Activated naive CD8-positive, alpha-beta T cell treated with anti-CD3 and anti-CD28 coated beads, Interleukin-2, amount 50 U/mL, for 24 hours (primary cell): ENCODE data around the gene OTOA.
"Not testable (repeated sequence)": the region's sequence is repeated elsewhere in the genome, so short reads cannot be mapped to it uniquely, and the experiment has no call there.

Experiments
- ATAC-seq: fragments of 150-1000 bp; cut with Tn5 transposase; one replicate; pipeline ENCODE4 v1.10.0; 2021
- DNase-seq: peaks from one replicate; pipeline ENCODE4 v3.0.0; 2021
- H3K27ac Mint-ChIP-seq: one replicate; pipeline ENCODE4 v1.8.0; 2021; ENCODE audit warnings: mild to moderate bottlenecking, mixed read lengths
- H3K27me3 Mint-ChIP-seq: one replicate; pipeline ENCODE4 v1.8.0; 2021; ENCODE audit warnings: mixed read lengths
- H3K36me3 Mint-ChIP-seq: one replicate; pipeline ENCODE4 v1.8.0; 2021; ENCODE audit warnings: low read depth, mixed read lengths
- H3K4me1 Mint-ChIP-seq: one replicate; pipeline ENCODE4 v1.8.0; 2021; ENCODE audit warnings: mixed read lengths
- H3K4me3 Mint-ChIP-seq: one replicate; pipeline ENCODE4 v1.8.0; 2021; ENCODE audit warnings: mild to moderate bottlenecking, moderate library complexity, mixed read lengths
- H3K9me3 Mint-ChIP-seq: one replicate; pipeline ENCODE4 v1.8.0; 2021; ENCODE audit warnings: mixed read lengths

Gene OTOA

DNA sequence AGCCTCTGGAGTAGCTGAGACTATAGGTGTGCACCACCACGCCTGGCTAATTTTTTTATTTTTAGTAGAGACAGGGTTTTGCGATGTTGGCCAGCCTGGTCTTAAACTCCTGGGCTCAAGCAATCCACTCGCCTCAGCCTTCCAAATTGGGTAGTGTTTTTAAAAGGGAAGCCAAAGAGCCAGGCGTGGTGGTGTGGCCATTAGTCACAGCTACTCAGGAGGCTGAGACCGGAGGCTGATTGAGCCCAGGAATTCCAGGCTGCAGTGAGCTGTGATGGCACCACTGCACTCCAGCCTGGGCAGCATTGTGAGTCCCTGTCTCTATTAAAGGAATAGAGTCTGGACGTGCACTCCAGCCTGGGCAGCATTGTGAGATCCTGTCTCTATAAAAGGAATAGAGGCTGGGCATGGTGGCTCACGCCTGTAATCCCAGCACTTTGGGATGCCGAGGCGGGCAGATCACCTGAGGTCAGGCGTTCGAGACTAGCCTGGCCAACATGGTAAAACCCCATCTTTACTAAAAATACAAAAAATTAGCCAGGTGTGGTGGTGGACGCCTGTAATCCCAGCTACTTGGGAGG lies 13.9 kb upstream of the OTOA start:
- not testable (repeated sequence) for ATAC-seq, H3K9me3 Mint-ChIP-seq, H3K27me3 Mint-ChIP-seq, H3K27ac Mint-ChIP-seq, DNase-seq, H3K36me3 Mint-ChIP-seq, H3K4me3 Mint-ChIP-seq
- peaks cover 70% of the 10 kb centered on the region for H3K4me1 Mint-ChIP-seq

DNA sequence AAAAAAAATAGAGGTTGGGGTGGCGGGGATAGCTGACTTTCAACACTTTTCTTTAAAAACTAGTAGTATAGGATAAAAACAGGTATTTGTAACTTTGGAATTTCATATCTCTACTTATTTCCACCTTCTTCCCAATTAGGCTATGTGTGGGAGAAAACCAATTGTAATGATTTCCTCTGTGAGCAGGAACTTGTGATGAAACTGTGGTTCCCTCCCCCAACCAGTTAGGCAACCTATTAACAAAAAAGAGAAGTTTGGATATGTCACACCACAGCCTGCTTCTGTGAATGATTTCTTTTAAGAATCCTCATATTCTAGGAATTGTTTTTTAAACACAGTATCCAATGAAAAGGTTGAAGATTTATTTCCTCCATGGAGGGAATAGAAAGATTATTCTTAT lies 13.2 kb upstream of the OTOA start:
- H3K4me1 Mint-ChIP-seq: peaks cover 64% of the 10 kb centered on the region
- peaks cover 5% of the 10 kb centered on the region for H3K36me3 Mint-ChIP-seq
- no peaks in the 10 kb centered on the region for H3K9me3 Mint-ChIP-seq
- ATAC-seq (no peak), DNase-seq (no peak)
- H3K27me3 Mint-ChIP-seq: no peaks in the 10 kb centered on the region
- no peak overlapping the region for H3K4me3 Mint-ChIP-seq
- no peak overlapping the region for H3K27ac Mint-ChIP-seq

DNA sequence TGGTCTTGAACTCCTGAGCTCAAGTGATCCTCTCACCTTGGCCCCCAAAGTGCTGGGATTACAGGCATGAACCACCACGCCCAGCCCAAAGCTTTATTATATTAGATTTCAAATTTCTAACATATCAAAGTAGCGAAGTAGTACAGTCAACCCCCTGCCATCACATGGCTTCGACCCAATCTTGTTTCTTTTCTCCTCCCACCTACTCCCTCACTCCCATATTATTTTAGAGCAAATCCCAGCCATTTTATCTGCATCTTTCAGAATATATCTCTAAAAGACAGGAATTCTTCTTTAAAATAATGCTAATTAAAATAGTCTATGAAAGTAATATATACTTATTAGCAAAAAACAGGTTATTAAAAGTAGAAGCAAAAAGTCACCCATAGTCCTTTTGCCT lies 12.3 kb upstream of the OTOA start:
- DNase-seq (no peak), ATAC-seq (no peak)
- Mint-ChIP-seq H3K27ac (no peak overlapping the region), H3K36me3 (peaks cover 8% of the 10 kb centered on the region), H3K27me3 (no peaks in the 10 kb centered on the region), H3K4me3 (no peak overlapping the region), H3K9me3 (no peaks in the 10 kb centered on the region), H3K4me1 (peaks cover 57% of the 10 kb centered on the region)

- H3K4me3 Mint-ChIP-seq: no peak within 1 kb of the TSS
Observed at GRCh38 chr16:21652453-21652852, 11.3 kb upstream of the OTOA start, which contains the start of gene IGSF6. IGSF6 (minus strand) TSS chr16:21652608; CDS start chr16:21652598, 10 bp downstream.

GRCh38 chr16:21653571-21653970 lies 10.2 kb upstream of the OTOA start:
- ATAC-seq (no peak), DNase-seq (no peak)
- no peaks in the 10 kb centered on the region for H3K9me3 Mint-ChIP-seq
- H3K27me3 Mint-ChIP-seq: no peaks in the 10 kb centered on the region
- H3K36me3 Mint-ChIP-seq: peaks cover 8% of the 10 kb centered on the region
- H3K4me3 Mint-ChIP-seq: no peak overlapping the region
- peaks cover 55% of the 10 kb centered on the region for H3K4me1 Mint-ChIP-seq
- no peak overlapping the region for H3K27ac Mint-ChIP-seq

More at GRCh38 chr16:21652453-21652852, 11.3 kb upstream of the OTOA start, which contains the start of gene IGSF6:
- no peak within 1 kb of the TSS for H3K27ac Mint-ChIP-seq
- no peaks in the 10 kb centered on the region for H3K9me3 Mint-ChIP-seq
- H3K4me1 Mint-ChIP-seq: peaks cover 57% of the 10 kb centered on the region
- no peak for ATAC-seq
- DNase-seq: no peak
- peaks cover 10% of the 10 kb centered on the region for H3K36me3 Mint-ChIP-seq
- no peaks in the 10 kb centered on the region for H3K27me3 Mint-ChIP-seq

GRCh38 chr16:21654466-21654865 lies 9.3 kb upstream of the OTOA start:
- peaks cover 48% of the 10 kb centered on the region for H3K4me1 Mint-ChIP-seq
- H3K27ac Mint-ChIP-seq: no peak overlapping the region
- H3K27me3 Mint-ChIP-seq: no peaks in the 10 kb centered on the region
- no peak for DNase-seq
- ATAC-seq: no peak
- H3K4me3 Mint-ChIP-seq: no peak overlapping the region
- H3K36me3 Mint-ChIP-seq: peaks cover 8% of the 10 kb centered on the region
- H3K9me3 Mint-ChIP-seq: no peaks in the 10 kb centered on the region

DNA sequence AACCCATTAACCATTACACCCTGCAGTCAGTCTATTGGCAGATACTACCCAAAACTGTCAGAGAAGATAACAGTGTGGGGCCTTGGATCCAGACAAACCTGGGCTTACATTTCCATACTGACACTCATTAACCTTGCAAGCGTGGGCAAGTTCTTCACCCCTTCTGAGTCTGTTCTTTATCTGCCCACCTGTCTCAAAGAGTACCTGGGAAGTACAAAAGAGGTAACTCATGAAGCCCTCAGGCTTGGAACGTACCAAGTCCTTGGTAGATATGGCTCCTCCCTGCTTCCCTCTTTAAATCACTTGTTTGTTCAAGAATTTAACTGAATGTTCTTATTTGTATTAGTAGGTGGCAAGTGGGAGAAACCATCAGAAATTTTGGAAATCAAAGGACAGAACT lies 8.9 kb upstream of the OTOA start:
- DNase-seq (no peak), ATAC-seq (no peak)
- peaks cover 8% of the 10 kb centered on the region for H3K36me3 Mint-ChIP-seq
- peaks cover 47% of the 10 kb centered on the region for H3K4me1 Mint-ChIP-seq
- no peaks in the 10 kb centered on the region for H3K9me3 Mint-ChIP-seq
- no peak overlapping the region for H3K4me3 Mint-ChIP-seq
- H3K27ac Mint-ChIP-seq: no peak overlapping the region
- H3K27me3 Mint-ChIP-seq: no peaks in the 10 kb centered on the region

GRCh38 chr16:21656795-21657768 lies 6.7 kb upstream of the OTOA start:
- peak; percentile 20 for ATAC-seq
- Mint-ChIP-seq H3K27ac (peak overlapping the region; percentile 58), H3K27me3 (no peaks in the 10 kb centered on the region), H3K4me1 (peaks cover 47% of the 10 kb centered on the region), H3K4me3 (no peak overlapping the region), H3K9me3 (no peaks in the 10 kb centered on the region), H3K36me3 (peaks cover 8% of the 10 kb centered on the region)
- DNase-seq: peak; percentile 27

- Mint-ChIP-seq H3K9me3 (no peaks in the 10 kb centered on the region), H3K27ac (no peak overlapping the region), H3K36me3 (peaks cover 8% of the 10 kb centered on the region), H3K4me3 (no peak overlapping the region), H3K27me3 (peaks cover 2% of the 10 kb centered on the region), H3K4me1 (peaks cover 45% of the 10 kb centered on the region)
- ATAC-seq (no peak), DNase-seq (no peak)
Observed at GRCh38 chr16:21659124-21659523, 4.6 kb upstream of the OTOA start.

DNA sequence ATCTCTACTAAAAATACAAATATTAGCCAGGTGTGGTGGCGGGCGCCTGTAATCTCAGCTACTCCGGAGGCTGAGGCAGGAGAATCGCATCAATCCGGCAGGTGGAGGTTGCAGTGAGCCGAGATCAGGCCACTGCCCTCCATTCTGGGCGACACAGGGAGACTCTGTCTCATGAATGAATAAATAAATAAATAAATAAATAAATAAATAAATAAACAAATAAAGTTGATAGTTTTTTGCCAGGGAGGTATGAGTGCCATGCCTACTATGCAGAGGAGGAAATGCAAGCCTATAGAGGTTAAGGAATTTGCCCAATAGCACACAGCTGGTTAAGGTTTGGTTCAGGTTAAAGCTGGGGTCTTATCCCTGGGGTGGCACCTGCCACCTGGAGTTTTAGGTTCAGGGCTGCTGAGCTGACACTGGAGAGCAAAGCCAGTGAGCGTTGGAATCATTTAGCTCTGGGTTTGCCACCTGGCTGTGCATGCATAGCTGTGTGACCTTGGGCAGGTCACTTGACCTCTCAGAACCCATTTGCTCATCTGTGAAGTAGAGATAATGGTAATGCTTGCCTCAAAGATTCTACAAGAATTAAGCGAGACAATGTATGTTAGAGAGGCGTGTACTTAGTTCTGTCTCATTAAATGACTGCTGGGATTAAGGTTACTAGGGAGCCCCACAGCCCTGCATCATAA lies 1.2 kb downstream of the OTOA start:
- Mint-ChIP-seq H3K4me1 (peaks cover 17% of the 10 kb centered on the region), H3K4me3 (no peak overlapping the region), H3K27me3 (peaks cover 8% of the 10 kb centered on the region), H3K27ac (no peak overlapping the region), H3K9me3 (no peaks in the 10 kb centered on the region), H3K36me3 (no peaks in the 10 kb centered on the region)
- no peak for ATAC-seq
- no peak for DNase-seq

GRCh38 chr16:21666772-21667171 lies 3.0 kb downstream of the OTOA start:
- H3K4me1 Mint-ChIP-seq: peaks cover 5% of the 10 kb centered on the region
- H3K27me3 Mint-ChIP-seq: peaks cover 8% of the 10 kb centered on the region
- ATAC-seq: no peak
- no peaks in the 10 kb centered on the region for H3K36me3 Mint-ChIP-seq
- H3K9me3 Mint-ChIP-seq: no peaks in the 10 kb centered on the region
- no peak overlapping the region for H3K4me3 Mint-ChIP-seq
- DNase-seq: no peak
- H3K27ac Mint-ChIP-seq: no peak overlapping the region

GRCh38 chr16:21667575-21667974 lies 3.8 kb downstream of the OTOA start:
- Mint-ChIP-seq H3K9me3 (no peaks in the 10 kb centered on the region), H3K27me3 (peaks cover 8% of the 10 kb centered on the region), H3K36me3 (no peaks in the 10 kb centered on the region), H3K4me1 (peaks cover 3% of the 10 kb centered on the region), H3K4me3 (no peak overlapping the region), H3K27ac (no peak overlapping the region)
- DNase-seq (no peak), ATAC-seq (no peak)

DNA sequence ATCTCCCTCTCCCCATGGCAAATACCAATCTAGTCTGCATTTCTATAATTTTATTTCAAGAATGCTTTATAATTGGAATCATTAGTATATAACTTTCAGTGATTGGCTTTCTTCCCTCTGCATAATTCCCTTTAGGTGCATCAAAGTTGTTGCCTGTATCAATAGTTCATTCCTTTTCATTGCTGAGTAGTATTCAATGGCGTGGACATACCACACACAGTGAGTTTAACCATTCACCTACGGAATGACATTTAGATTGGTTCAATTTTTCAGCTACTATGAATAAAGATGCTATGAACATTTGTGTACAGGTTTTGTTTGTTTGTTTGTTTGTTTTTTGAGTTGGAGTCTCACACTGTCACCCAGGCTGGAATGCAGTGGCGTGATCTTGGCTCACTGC lies 9.7 kb downstream of the OTOA start:
- H3K36me3 Mint-ChIP-seq: no peaks in the 10 kb centered on the region
- no peak overlapping the region for H3K4me3 Mint-ChIP-seq
- ATAC-seq: no peak
- DNase-seq: no peak
- peaks cover 5% of the 10 kb centered on the region for H3K9me3 Mint-ChIP-seq
- no peaks in the 10 kb centered on the region for H3K27me3 Mint-ChIP-seq
- H3K4me1 Mint-ChIP-seq: no peaks in the 10 kb centered on the region
- no peak overlapping the region for H3K27ac Mint-ChIP-seq

- DNase-seq, ATAC-seq, H3K36me3 Mint-ChIP-seq, H3K4me3 Mint-ChIP-seq, H3K4me1 Mint-ChIP-seq, H3K27me3 Mint-ChIP-seq, H3K27ac Mint-ChIP-seq, H3K9me3 Mint-ChIP-seq: not testable (repeated sequence)
Observed at GRCh38 chr16:21674456-21674855, 10.7 kb downstream of the OTOA start.

- ATAC-seq: not testable (repeated sequence)
Observed at GRCh38 chr16:21680714-21681113, 16.9 kb downstream of the OTOA start.

More at GRCh38 chr16:21680714-21681113, 16.9 kb downstream of the OTOA start:
- not testable (repeated sequence) for H3K36me3 Mint-ChIP-seq, H3K9me3 Mint-ChIP-seq, H3K4me3 Mint-ChIP-seq, DNase-seq, H3K4me1 Mint-ChIP-seq, H3K27ac Mint-ChIP-seq, H3K27me3 Mint-ChIP-seq
